T follicular helper cell (primary cell): ENCODE data around the gene AFF3.
"Not testable (repeated sequence)": the region's sequence is repeated elsewhere in the genome, so short reads cannot be mapped to it uniquely, and the experiment has no call there.

Experiments
- DNase-seq: peaks from one replicate; pipeline ENCODE4 v3.0.0-alpha.2; 2020; ENCODE audit warnings: low read depth

Gene AFF3

DNA sequence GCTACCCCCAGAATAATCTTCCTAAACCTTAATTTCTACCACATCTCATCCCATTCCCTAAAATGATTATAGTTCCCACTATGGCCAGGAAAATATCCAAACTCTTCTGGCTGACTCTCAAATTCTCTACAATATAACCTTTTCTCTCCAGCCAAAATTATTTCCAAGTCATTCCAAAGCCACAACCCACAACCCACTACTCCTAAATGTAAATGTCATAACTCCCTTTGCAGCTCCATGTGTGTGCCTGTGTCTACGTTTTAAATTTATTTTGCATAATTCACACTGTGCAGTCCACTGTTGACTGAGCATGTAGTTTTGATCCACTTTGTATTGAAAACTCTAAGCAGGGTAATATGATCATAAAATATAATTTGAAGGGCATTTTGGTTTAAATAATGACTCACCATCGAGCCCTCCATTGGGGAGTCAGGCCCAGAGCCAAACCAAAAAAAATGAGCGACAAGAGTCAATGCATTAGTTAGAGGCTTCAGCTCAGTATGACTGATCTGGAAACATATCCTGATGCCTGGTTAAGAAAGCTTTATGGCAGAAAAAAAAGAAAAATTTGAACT lies 171.0 kb downstream of the AFF3 start:
- no peak for DNase-seq

DNA sequence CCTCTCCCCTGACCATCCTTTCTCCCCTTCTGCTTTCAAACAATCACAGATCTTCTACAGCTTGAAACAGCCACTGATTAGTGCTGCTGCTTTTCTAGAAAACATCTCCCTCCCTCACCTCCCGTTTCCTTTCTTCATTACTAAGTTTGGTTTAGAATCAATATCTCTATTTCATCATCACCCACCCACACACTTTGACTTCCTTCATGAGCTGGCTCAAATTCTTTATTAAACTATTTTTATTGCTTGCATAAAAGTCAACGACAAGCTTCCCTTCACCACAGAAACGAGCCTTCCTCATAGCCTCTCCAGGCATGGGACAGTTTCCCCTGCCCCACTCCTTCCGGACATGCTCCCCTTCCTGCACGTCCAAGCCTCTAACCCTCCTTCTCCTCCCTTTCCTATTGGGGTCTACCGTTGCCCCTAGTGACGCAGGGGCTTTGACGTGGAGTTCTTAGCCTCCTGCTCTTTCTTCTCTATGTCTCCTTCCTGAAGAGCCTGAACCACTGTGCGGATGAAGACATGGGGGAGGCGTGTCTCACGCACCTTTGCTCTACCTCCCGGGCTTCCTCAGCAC lies 172.0 kb downstream of the AFF3 start:
- DNase-seq, result no peak

GRCh38 chr2:99961196-99961913 lies 181.0 kb downstream of the AFF3 start:
- DNase-seq, result no peak

- no peak for DNase-seq
Observed at GRCh38 chr2:99960790-99961189, 181.6 kb downstream of the AFF3 start.

GRCh38 chr2:99960291-99960690 lies 182.1 kb downstream of the AFF3 start:
- no peak for DNase-seq

GRCh38 chr2:99959261-99960014 lies 183.0 kb downstream of the AFF3 start:
- no peak for DNase-seq

DNA sequence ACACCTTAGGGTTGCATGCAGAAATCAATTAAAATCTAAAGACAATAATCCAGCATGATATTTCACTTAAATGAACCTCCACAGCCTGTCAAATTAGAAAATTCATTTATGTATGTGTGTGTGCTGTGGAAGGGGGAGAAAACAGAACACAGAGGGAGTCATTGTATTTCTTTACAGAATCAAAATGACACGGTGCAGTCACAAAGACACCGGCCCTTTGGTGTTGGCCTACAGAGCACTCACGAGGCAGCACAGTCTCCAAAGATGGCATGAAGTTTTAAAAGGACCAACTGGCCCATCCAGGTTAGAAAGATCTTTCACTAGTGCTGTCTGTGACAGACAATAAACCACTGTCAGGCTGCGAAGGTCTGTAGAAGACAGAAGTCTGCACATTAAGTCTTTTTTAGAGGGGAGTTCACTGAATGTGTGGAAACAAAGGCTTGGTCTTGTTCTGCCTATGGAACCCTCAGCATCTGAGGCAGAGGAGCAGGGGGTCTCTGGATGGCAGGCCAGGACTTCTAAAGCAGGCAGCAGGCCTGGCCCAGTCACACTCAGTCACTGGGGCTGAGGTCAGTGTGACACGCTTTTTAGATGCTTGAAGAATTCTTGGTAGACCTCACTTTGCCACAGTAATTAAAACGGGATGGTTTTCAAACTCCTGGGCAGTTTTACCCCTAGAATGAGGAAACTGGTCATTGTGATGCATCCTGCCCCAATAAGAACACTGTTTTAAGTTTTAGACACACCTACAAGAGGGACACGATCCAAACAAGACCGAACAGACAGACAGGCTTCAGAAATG lies 184.9 kb downstream of the AFF3 start:
- DNase-seq, result no peak

DNA sequence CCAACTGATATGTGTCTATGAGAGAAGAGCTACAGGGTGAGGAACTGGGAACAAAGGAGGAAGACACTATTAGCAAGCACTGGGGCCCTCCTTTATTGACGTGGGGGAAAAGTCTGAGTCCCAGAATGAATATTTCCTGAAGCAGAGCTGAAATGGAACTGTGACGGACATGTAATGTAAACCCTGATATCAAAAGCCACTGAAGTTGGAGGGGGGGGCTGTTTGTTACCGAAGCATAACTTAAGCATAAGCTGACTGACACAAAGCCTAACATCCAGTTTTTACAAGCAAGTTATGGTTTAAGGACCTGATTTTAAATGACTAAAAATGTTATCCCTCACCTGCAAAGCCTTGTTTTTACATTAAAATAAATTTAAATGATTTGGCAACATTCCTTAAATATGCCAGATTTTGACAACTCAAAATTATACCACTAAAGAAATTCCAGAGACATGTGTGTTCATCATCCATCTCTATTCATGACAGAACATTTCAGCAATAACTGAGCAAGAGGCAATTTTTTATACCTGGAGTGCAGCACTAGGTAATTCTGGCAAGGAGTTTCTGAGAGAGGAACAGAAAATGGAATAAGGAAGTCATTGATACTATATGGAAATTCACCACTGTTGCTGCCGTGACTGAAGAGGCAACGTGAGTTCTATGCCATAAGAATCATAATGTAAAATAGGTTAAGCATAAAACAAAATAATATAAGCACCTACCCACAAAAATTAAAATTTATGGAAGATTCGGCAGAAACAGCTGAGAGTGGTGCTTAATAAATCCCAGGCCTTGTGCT lies 186.0 kb downstream of the AFF3 start:
- no peak for DNase-seq

DNA sequence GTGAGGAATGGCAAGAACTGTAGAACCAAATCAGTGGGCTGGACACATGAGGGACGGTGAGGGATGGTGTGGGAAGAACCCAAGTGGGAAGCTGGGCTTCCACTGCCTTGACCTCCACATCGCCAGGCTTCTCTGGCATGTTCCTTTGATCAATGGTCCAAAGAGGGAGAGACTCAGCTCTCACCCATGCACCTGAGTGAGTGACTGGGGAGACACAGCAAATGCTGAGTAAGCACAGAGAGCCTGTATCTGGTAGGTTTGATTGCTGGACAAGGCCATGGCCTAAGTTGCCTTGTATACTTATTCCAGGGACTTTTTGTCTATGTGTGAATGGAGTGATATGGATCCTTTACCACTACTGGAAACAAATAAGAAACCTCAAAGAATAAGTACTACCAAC lies 188.6 kb downstream of the AFF3 start:
- DNase-seq, result no peak

DNA sequence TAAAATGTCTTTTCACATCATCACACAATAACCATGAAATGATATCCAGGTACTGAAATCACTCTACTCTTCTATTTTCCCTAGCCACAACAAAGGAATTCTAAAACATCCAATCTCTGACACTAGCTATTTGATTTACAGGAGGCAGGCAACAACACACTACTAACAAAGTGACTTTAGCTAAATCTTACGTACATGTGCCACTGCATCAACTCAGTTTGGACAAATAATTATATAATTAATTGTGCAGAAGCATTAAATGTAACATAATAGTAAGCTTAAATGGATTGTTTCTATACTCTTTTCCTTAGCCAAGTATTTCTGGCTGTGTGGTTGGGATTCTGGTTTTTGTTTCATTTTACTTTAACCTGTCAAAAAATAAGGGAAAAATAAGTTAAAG lies 192.4 kb downstream of the AFF3 start:
- DNase-seq, result no peak

GRCh38 chr2:99949530-99949929 lies 192.9 kb downstream of the AFF3 start:
- no peak for DNase-seq

DNA sequence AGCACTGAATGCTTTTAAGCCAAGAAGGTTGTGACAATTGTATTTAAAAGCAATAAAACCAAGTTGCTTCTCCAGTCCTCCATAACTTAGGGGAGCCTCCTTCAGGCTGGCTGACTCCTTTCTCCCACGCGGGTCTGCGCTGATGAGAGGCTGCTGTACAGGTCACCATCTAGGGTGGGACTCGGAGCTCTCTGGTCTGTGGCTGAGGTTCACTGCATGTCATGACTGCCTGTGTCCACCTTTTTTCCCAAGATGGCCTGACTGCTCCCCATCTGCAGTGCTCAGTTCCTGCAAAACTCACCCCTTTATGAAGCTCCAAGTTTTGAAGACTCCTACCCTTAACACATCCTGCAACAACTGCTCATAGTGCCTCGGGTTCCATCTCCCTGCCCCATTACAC lies 194.4 kb downstream of the AFF3 start:
- DNase-seq, result no peak

- DNase-seq, result not testable (repeated sequence)
Observed at GRCh38 chr2:99947366-99947765, 195.0 kb downstream of the AFF3 start.

GRCh38 chr2:99944019-99944418 lies 198.4 kb downstream of the AFF3 start:
- DNase-seq, result no peak

DNA sequence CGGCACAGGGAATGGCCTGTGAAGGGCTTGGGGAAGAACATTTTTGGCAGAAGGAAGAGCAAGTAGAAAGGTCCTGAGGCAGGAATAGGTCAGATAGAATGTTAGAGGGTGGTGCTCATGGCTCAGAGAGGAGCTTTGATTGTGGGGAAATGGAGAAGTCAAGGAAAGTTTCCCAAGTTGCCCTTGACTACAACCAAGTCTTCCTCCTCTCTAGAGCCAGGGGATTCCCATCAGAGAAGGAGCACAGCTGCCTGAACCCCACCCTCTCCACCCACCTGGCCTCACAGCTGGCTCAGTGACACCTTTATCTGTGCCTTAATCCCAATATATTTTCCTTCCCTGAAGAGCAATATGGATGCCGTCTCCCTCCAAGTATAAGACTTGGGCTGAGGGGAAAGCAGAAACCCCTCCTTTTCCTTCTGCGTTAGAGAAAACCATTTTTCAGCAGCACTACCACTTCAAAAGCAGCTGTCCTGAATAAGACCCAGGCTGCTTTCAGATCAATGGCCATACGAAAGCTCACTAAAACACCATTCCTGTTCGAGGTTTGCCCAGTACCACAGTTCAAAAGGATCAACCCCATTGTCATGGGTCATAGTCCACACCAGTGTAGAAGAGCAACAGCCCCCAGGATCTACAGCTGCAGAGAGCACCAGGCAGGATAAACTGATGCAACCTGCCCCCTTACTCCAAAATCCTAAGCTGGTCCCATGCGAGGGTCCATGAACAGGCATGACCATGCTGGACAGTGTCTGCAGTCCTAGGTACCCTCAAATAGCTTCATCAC lies 199.6 kb downstream of the AFF3 start:
- DNase-seq, result no peak

- DNase-seq, result no peak
Observed at GRCh38 chr2:99940963-99941362, 201.4 kb downstream of the AFF3 start.

DNA sequence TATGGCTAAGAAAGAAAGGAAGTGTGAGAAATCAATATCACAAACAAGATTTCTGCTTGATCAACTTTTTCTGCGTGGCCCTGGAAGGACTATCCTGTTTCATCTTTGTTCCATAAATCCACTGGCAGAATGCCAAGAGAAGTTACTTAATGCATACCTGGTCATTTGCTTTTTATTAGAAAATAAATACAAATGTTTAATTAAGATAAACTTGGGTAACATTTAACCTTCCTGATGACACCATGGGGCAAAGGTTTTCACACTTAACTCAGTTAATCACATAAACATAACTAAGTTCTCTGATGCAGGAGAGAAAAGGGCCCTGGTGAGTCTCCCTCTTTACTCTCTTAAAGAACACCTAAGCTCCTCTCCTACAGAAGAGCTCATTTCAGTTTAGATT lies 203.3 kb downstream of the AFF3 start:
- DNase-seq, result no peak

DNA sequence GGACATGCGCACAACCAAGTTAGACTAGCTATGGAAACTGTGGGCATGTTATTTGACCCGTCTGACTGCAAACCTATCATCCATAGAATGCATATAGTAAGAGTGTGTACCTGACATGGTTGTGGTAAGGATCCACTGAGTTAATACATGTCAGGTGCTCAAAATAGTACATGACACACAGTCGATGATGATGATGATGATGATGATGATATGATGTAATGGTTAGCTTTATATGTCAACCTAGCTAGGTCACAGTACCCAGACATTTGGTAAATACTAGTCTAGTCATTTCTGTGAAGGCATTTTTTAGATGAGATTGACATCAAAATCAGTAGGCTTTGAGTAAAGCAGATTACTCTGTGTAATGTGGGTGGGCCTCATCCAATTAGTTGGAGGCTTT lies 204.1 kb downstream of the AFF3 start:
- no peak for DNase-seq

- DNase-seq, result no peak
Observed at GRCh38 chr2:99936065-99936464, 206.3 kb downstream of the AFF3 start.

DNA sequence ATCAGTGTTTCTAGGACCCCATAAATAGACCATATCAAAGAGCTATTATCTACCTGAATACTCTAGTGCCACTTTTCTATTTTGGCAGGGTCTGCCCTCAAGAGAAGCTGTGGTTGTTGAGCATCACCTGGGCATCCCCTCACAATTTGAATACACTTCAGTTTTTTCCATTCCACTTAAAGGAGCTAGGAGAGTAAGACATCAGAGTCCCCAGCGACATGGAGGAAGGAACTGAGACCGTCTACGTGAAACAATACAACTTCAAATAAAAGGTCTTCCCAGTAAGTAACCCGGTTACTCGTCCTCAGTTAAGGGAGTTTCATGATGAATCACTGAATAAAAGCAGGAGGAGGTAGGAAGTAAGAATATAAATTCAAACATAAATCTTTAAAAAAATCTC lies 206.7 kb downstream of the AFF3 start:
- DNase-seq, result no peak
